DOHH2 (cell line): ENCODE results near the gene SMCHD1.

ENCODE experiments used
- CTCF ChIP-seq: fragments of 200-600 bp; sonication (generic); IDR thresholded peaks from one replicate; pipeline ENCODE4 v1.5.1; 2014; ENCODE audit warnings: antibody characterized with exemption, mild to moderate bottlenecking, low read depth, low read length; ENCODE audit not compliant: poor library complexity, severe bottlenecking
- EZH2phosphoT487 ChIP-seq: fragments of 200-600 bp; sonication (generic); IDR thresholded peaks from 2 replicates; pipeline ENCODE4 v1.6.1; 2017; ENCODE audit warnings: borderline replicate concordance, mild to moderate bottlenecking, antibody characterized with exemption, low read length, moderate library complexity, mixed read lengths

- TF ChIP-seq CTCF, result no peak
- TF ChIP-seq EZH2phosphoT487, result no peak
These were observed 195.3 kb downstream of the SMCHD1 start for GRCh38 chr18:2850816-2851215.
